MM.1S (cell line): ENCODE data around the gene CTCF.

Source experiments
- DNase-seq: peaks from one replicate; pipeline ENCODE4 v3.0.0-alpha.2; 2015
- H2AFZ ChIP-seq: fragments of 300-600 bp; sonication (generic); 2 replicates; pipeline ENCODE4 v1.6.0; 2016; ENCODE audit warnings: antibody characterized with exemption, low read length
- H3F3A ChIP-seq: fragments of 300-600 bp; sonication (generic); 2 replicates; pipeline ENCODE4 v1.6.1; 2016; ENCODE audit warnings: mild to moderate bottlenecking, antibody characterized with exemption, low read length, moderate library complexity, mixed read lengths; ENCODE audit not compliant: insufficient read depth
- H3K27ac ChIP-seq: fragments of 300-600 bp; sonication (generic); 2 replicates; pipeline ENCODE4 v1.5.1; 2016; ENCODE audit warnings: mild to moderate bottlenecking, low read length
- H3K27me3 ChIP-seq: fragments of 300-600 bp; sonication (generic); replicated peaks from 2 replicates; pipeline ENCODE4 v1.6.0; 2016; ENCODE audit warnings: low read length; ENCODE audit not compliant: insufficient read depth
- H3K36me3 ChIP-seq: fragments of 300-600 bp; sonication (generic); replicated peaks from 2 replicates; pipeline ENCODE4 v1.6.1; 2016; ENCODE audit warnings: mild to moderate bottlenecking, low read length, mixed read lengths; ENCODE audit not compliant: insufficient read depth
- H3K4me1 ChIP-seq: fragments of 300-600 bp; sonication (generic); 2 replicates; pipeline ENCODE4 v1.6.1; 2016; ENCODE audit warnings: low read length, mixed read lengths
- H3K4me2 ChIP-seq: fragments of 300-600 bp; sonication (generic); 2 replicates; pipeline ENCODE4 v1.6.0; 2016; ENCODE audit warnings: low read depth, low read length
- H3K4me3 ChIP-seq: fragments of 300-600 bp; sonication (generic); 2 replicates; pipeline ENCODE4 v1.5.1; 2016; ENCODE audit warnings: low read length, mixed read lengths
- H3K79me2 ChIP-seq: fragments of 300-600 bp; sonication (generic); 2 replicates; pipeline ENCODE4 v1.6.1; 2016; ENCODE audit warnings: mixed run types, low read length, mixed read lengths
- H3K9ac ChIP-seq: fragments of 300-600 bp; sonication (generic); 2 replicates; pipeline ENCODE4 v1.6.1; 2016; ENCODE audit warnings: low read length, mixed read lengths
- H3K9me2 ChIP-seq: fragments of 300-600 bp; sonication (generic); replicated peaks from 2 replicates; pipeline ENCODE4 v1.6.1; 2016; ENCODE audit warnings: mild to moderate bottlenecking, low read length, mixed read lengths; ENCODE audit not compliant: insufficient read depth
- H3K9me3 ChIP-seq: fragments of 300-600 bp; sonication (generic); replicated peaks from 2 replicates; pipeline ENCODE4 v1.6.1; 2016; ENCODE audit warnings: mild to moderate bottlenecking, low read length, mixed read lengths; ENCODE audit not compliant: insufficient read depth
- H4K20me1 ChIP-seq: fragments of 300-600 bp; sonication (generic); 2 replicates; pipeline ENCODE4 v1.6.1; 2016; ENCODE audit warnings: mild to moderate bottlenecking, low read length, moderate library complexity, mixed read lengths; ENCODE audit not compliant: insufficient read depth
- EZH2 ChIP-seq: fragments of 300-600 bp; sonication (generic); optimal IDR thresholded peaks from 2 replicates; pipeline ENCODE3; 2017; ENCODE audit warnings: low read depth, mild to moderate bottlenecking, antibody characterized with exemption, low read length, mixed read lengths
- EZH2phosphoT487 ChIP-seq: fragments of 300-600 bp; sonication (generic); IDR thresholded peaks from 2 replicates; pipeline ENCODE4 v1.6.1; 2018; ENCODE audit warnings: antibody characterized with exemption, low read length
- TF ChIP-seq, protein P1 (sequence below): fragments of 300-600 bp; sonication (generic); IDR thresholded peaks from 2 replicates; pipeline ENCODE4 v1.5.1; 2016; ENCODE audit warnings: antibody characterized with exemption, low read length, mixed read lengths

Gene CTCF

DNA sequence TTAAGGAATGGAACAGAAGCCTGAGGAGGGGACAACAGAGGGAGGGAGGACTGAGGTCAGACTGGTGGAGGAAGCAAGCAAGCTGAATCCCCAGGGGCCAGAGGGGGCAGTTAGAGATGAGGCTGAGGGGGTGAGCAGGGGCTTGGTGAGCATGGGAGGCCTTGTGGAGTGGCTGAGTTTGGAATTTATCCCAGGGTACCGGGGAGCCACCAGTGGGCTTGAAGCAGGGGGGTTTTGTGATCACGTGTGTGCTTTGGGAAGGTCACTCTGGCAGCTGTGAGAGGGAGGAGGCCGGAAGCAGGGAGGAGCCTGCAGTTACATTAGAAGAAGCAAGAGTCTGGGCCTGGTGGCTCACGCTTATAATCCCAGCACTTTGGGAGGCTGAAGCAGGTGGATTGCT, 9.8 kb upstream of the CTCF start:
- Histone ChIP-seq H4K20me1 (no peaks in the 10 kb centered on the region), H3K4me2 (peak overlapping the region; percentile 39), H3K27ac (peak overlapping the region; percentile 90), H3F3A (peaks cover 52% of the 10 kb centered on the region), H3K27me3 (no peaks in the 10 kb centered on the region), H3K79me2 (peaks cover 76% of the 10 kb centered on the region), H3K9ac (peak overlapping the region; percentile 16; the same call in 1 of the 2 replicates), H3K4me3 (no peak overlapping the region), H3K9me3 (no peaks in the 10 kb centered on the region), H3K9me2 (no peaks in the 10 kb centered on the region), H3K36me3 (no peaks in the 10 kb centered on the region), H3K4me1 (peaks cover 73% of the 10 kb centered on the region), H2AFZ (peak overlapping the region; percentile 25; the same call in 1 of the 2 replicates)
- no peak for TF ChIP-seq EZH2
- peak; percentile 40 for DNase-seq

DNA sequence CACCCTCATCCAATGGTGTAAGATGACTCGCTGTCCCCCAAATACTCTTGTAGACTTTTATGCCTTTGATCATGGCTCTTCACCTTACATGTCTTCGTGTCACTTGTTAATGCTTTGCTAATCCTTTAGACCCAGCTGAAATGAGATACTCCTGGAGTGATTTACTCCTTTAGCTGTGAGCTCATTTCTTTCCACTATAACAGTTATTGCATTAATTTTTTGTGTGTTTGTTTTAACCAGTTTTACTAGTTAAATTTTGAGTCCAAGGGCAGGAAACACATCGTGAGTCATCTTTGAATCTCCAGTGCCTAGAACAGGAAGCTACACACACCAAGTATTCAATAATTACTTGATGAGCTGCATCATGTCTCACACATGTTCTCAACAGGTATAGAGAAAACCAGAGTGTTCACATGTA, 6.5 kb upstream of the CTCF start:
- Histone ChIP-seq H3K27me3 (no peaks in the 10 kb centered on the region), H3K36me3 (peaks cover 3% of the 10 kb centered on the region; the same call in 1 of the 2 replicates), H3K79me2 (peaks cover 84% of the 10 kb centered on the region), H3K9ac (no peak overlapping the region), H3K4me1 (peaks cover 43% of the 10 kb centered on the region), H2AFZ (no peak overlapping the region), H3K9me2 (no peaks in the 10 kb centered on the region), H3K4me2 (no peak overlapping the region), H4K20me1 (no peaks in the 10 kb centered on the region), H3K27ac (peak overlapping the region; percentile 14; the same call in 1 of the 2 replicates), H3F3A (peaks cover 35% of the 10 kb centered on the region), H3K9me3 (no peaks in the 10 kb centered on the region), H3K4me3 (no peak overlapping the region)
- DNase-seq, result no peak
- TF ChIP-seq EZH2 (no peak), EZH2phosphoT487 (no peak)
- TF ChIP-seq, protein P1, sequence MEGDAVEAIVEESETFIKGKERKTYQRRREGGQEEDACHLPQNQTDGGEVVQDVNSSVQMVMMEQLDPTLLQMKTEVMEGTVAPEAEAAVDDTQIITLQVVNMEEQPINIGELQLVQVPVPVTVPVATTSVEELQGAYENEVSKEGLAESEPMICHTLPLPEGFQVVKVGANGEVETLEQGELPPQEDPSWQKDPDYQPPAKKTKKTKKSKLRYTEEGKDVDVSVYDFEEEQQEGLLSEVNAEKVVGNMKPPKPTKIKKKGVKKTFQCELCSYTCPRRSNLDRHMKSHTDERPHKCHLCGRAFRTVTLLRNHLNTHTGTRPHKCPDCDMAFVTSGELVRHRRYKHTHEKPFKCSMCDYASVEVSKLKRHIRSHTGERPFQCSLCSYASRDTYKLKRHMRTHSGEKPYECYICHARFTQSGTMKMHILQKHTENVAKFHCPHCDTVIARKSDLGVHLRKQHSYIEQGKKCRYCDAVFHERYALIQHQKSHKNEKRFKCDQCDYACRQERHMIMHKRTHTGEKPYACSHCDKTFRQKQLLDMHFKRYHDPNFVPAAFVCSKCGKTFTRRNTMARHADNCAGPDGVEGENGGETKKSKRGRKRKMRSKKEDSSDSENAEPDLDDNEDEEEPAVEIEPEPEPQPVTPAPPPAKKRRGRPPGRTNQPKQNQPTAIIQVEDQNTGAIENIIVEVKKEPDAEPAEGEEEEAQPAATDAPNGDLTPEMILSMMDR, result no peak

DNA sequence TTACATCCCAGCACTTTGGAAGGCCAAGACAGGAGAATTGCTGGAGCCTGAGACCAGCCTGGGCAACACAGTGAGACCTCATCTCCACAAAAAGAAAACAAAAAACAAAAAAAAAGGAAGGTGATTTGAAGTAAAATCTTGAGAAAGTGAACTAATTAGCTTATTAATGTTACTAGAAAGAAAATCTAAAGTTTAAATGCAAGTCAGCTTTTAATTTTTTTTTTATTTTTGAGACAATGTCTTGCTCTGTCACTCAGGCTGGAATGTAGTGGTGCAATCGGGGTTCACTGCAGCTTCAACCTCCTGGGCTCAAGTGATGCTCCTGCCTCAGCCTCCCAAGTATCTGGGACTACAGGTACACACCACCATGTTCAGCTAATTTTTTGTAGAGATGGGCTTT, 3.5 kb upstream of the CTCF start:
- H3K4me2 ChIP-seq, result no peak overlapping the region
- H3K27me3 ChIP-seq, result no peaks in the 10 kb centered on the region
- peaks cover 20% of the 10 kb centered on the region for H3K4me1 ChIP-seq
- H3F3A ChIP-seq, result peaks cover 32% of the 10 kb centered on the region
- no peak overlapping the region for H2AFZ ChIP-seq
- peaks cover 82% of the 10 kb centered on the region for H3K79me2 ChIP-seq
- no peaks in the 10 kb centered on the region for H3K9me3 ChIP-seq
- H4K20me1 ChIP-seq, result no peaks in the 10 kb centered on the region
- no peak overlapping the region for H3K4me3 ChIP-seq
- H3K9me2 ChIP-seq, result no peaks in the 10 kb centered on the region
- H3K9ac ChIP-seq, result no peak overlapping the region
- H3K36me3 ChIP-seq, result peaks cover 3% of the 10 kb centered on the region; the same call in 1 of the 2 replicates
- TF ChIP-seq, protein P1, result no peak
- TF ChIP-seq EZH2phosphoT487, result no peak
- no peak for TF ChIP-seq EZH2
- H3K27ac ChIP-seq, result no peak overlapping the region
- no peak for DNase-seq

DNA sequence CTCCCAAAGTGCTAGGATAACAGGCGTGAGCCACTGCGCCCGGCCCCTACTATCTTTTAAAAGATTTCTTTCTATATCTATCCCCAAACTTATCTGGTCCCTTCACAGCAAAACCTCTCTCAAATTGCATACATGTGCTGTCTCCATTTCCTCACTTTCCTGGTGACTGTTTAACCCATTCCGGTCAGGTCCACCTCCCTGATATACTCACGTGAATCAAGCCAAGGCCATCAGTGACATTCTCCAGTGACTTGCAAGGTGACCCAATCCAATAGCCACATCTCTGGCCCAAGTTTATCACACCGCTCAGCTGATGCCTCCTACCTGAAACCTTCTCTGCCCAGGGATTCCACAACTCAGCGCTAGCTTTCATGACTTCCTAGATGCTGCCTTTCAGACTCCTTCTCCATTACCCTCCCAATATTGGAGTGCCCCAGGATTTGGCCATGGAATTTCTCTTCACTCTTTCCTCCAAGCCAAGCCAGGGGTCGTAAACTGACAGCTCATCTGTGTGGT, 1.4 kb upstream of the CTCF start:
- no peaks in the 10 kb centered on the region for H3K9me2 ChIP-seq
- H3K4me1 ChIP-seq, result peaks cover 21% of the 10 kb centered on the region
- peaks cover 85% of the 10 kb centered on the region for H3K79me2 ChIP-seq
- no peak for TF ChIP-seq EZH2phosphoT487
- TF ChIP-seq EZH2, result no peak
- TF ChIP-seq, protein P1, result no peak
- no peak for DNase-seq
- H3K4me3 ChIP-seq, result peak overlapping the region; percentile 72
- H3K9ac ChIP-seq, result peak overlapping the region; percentile 69
- no peaks in the 10 kb centered on the region for H3K9me3 ChIP-seq
- peaks cover 46% of the 10 kb centered on the region for H3F3A ChIP-seq
- H3K27ac ChIP-seq, result peak overlapping the region; percentile 75
- no peaks in the 10 kb centered on the region for H3K27me3 ChIP-seq
- peaks cover 3% of the 10 kb centered on the region; the same call in 1 of the 2 replicates for H3K36me3 ChIP-seq
- no peaks in the 10 kb centered on the region for H4K20me1 ChIP-seq
- no peak overlapping the region for H2AFZ ChIP-seq
- peak overlapping the region; percentile 73 for H3K4me2 ChIP-seq
